Erythroblast (primary cell): Measurements from ENCODE around the gene TBC1D20.

ENCODE experiments used
- GATA1 ChIP-seq: IDR thresholded peaks from 2 replicates; pipeline ENCODE4 v1.6.1; 2011; ENCODE audit warnings: low read depth, mild to moderate bottlenecking, control low read depth, low read length, moderate library complexity
- POLR2A ChIP-seq: IDR thresholded peaks from 2 replicates; pipeline ENCODE4 v1.6.1; 2011; ENCODE audit warnings: mild to moderate bottlenecking, low read length

GRCh38 chr20:444862-445426 lies 17.4 kb downstream of the TBC1D20 start:
- no peak for TF ChIP-seq POLR2A
- TF ChIP-seq GATA1 = no peak
